HCT116 (cell line): ENCODE data around the gene KLHL22. TPM values are rescaled to one million over a fixed set of nuclear protein-coding genes. Genes with fewer than 3 reads are reported as not detected.
A peak's percentile ranks its signal among the peaks of the same experiment; 100 is the strongest.

Source experiments
- ATAC-seq: fragments of 200-7000 bp; cut with Tn5 transposase; 2 replicates; pipeline ENCODE4 v1.9.1; 2020; ENCODE audit warnings: mild to moderate bottlenecking, moderate library complexity
- BruUV-seq: library from RNA; stranded (reverse); fragments of 400-500 nt; replicated peaks from 2 replicates; lab custom pipeline; 2021; lab: Mats Ljungman, UMichigan
- CTCF ChIA-PET: fragments of 300-600 bp; sonication (Branson Sonifier 250); formaldehyde crosslinking; loops from one replicate; lab custom pipeline; 2021; ENCODE audit warnings: antibody characterized with exemption; lab: Charles Lee
- POLR2A ChIA-PET: fragments of 300-600, 350-600 bp; sonication (Branson Sonifier 250); formaldehyde crosslinking; loops from one replicate; lab custom pipeline; 2021; ENCODE audit warnings: antibody characterized with exemption; lab: Charles Lee
- RAD21 ChIA-PET, 2 experiments: fragments of 300-600 bp; sonication (Branson Sonifier 250); formaldehyde crosslinking; loops; one replicate each; lab custom pipeline; 2023; ENCODE audit warnings: low total read pairs in 2 of 2; ENCODE audit not compliant: uncharacterized antibody in 2 of 2, unreplicated experiment in 2 of 2, low non-redundant PET in 1 of 2; lab: Charles Lee
- DNase-seq: peaks from one replicate; pipeline ENCODE4 v3.0.0-alpha.2; 2010; ENCODE audit warnings: low read depth, low spot score
- H2AFZ ChIP-seq: fragments of 200-600 bp; shearing (Covaris generic), sonication (generic); 2 replicates; pipeline ENCODE4 v1.6.1; 2017; ENCODE audit warnings: low read depth, mixed run types, mixed read lengths, antibody characterized with exemption, low read length; ENCODE audit not compliant: poor library complexity, severe bottlenecking
- H3K27ac ChIP-seq: 2 replicates; pipeline ENCODE4 v1.5.1; 2012; ENCODE audit warnings: low read depth, low read length
- H3K27me3 ChIP-seq: fragments of 200-600 bp; sonication (generic); 2 replicates; pipeline ENCODE4 v1.6.1; 2016; ENCODE audit warnings: mixed run types, low read length, mixed read lengths; ENCODE audit not compliant: insufficient read depth
- H3K36me3 ChIP-seq, 2 experiments: fragments of 200-500 bp in 1 of 2; fragments of 200-600 bp in 1 of 2; sonication (Bioruptor generic) in 1 of 2; sonication (generic) in 1 of 2; 2 replicates each; pipeline versions ENCODE4 v1.5.1 to v1.6.1; 2014 to 2016; ENCODE audit warnings: low read length in 2 of 2, inconsistent platforms in 1 of 2, mixed read lengths in 1 of 2, mixed run types in 1 of 2; ENCODE audit not compliant: insufficient read depth in 2 of 2, control insufficient read depth in 1 of 2
- H3K4me1 ChIP-seq, 2 experiments: fragments of 200-600 bp in 1 of 2; sonication (generic) in 1 of 2; 2 replicates each; pipeline versions ENCODE4 v1.5.1 to v1.6.1; 2012 to 2017; ENCODE audit warnings: low read length in 2 of 2, inconsistent platforms in 1 of 2, mild to moderate bottlenecking in 1 of 2, mixed read lengths in 1 of 2, mixed run types in 1 of 2, moderate library complexity in 1 of 2; ENCODE audit not compliant: insufficient read depth in 2 of 2, control insufficient read depth in 1 of 2
- H3K4me2 ChIP-seq: fragments of 200-600 bp; sonication (generic); 2 replicates; pipeline ENCODE4 v1.6.1; 2017; ENCODE audit warnings: mixed run types, low read length, mixed read lengths
- H3K4me3 ChIP-seq, 2 experiments: fragments of 200-600 bp in 1 of 2; sonication (generic) in 1 of 2; replicated peaks in 1 of 2; 2 replicates each; pipeline ENCODE4 v1.5.1; 2011 to 2016; ENCODE audit warnings: low read length in 2 of 2, control low read depth in 1 of 2, low read depth in 1 of 2, mild to moderate bottlenecking in 1 of 2, mixed read lengths in 1 of 2, mixed run types in 1 of 2
- H3K79me2 ChIP-seq: fragments of 200-600 bp; sonication (generic); 2 replicates; pipeline ENCODE4 v1.6.1; 2017; ENCODE audit warnings: mild to moderate bottlenecking, mixed run types, low read length, moderate library complexity, mixed read lengths; ENCODE audit not compliant: insufficient read depth
- H3K9ac ChIP-seq: fragments of 200-600 bp; sonication (generic); 2 replicates; pipeline ENCODE4 v1.6.1; 2016; ENCODE audit warnings: low read length, mixed read lengths
- H3K9me2 ChIP-seq: fragments of 200-600 bp; sonication (generic), shearing (Covaris generic); 2 replicates; pipeline ENCODE4 v1.6.1; 2017; ENCODE audit warnings: mixed run types, mild to moderate bottlenecking, moderate library complexity; ENCODE audit not compliant: insufficient read depth
- H3K9me3 ChIP-seq, 2 experiments: fragments of 200-500 bp in 1 of 2; fragments of 200-600 bp in 1 of 2; sonication (Bioruptor generic) in 1 of 2; sonication (generic) in 1 of 2; 2 replicates each; pipeline ENCODE4 v1.6.1; 2014 to 2017; ENCODE audit warnings: low read length in 2 of 2, mixed read lengths in 2 of 2, inconsistent platforms in 1 of 2, low read depth in 1 of 2, mild to moderate bottlenecking in 1 of 2, mixed run types in 1 of 2, moderate library complexity in 1 of 2; ENCODE audit not compliant: control insufficient read depth in 1 of 2, insufficient read depth in 1 of 2
- H4K20me1 ChIP-seq: fragments of 200-600 bp; sonication (generic), shearing (Covaris generic); 2 replicates; pipeline ENCODE4 v1.6.1; 2017; ENCODE audit warnings: mixed run types, mild to moderate bottlenecking, moderate library complexity; ENCODE audit not compliant: insufficient read depth
- CBX3 ChIP-seq: IDR thresholded peaks from 2 replicates; pipeline ENCODE4 v1.6.1; 2012; ENCODE audit warnings: low read depth
- CEBPB ChIP-seq: IDR thresholded peaks from 2 replicates; pipeline ENCODE4 v1.6.1; 2012; ENCODE audit warnings: low read depth
- CTCF ChIP-seq, 3 experiments: fragments of 200-600 bp in 1 of 3; sonication (generic) in 1 of 3; IDR thresholded peaks in 2 of 3; conservative IDR thresholded peaks in 1 of 3; 2 replicates each; pipeline ENCODE4 v1.5.1; 2012 to 2017; ENCODE audit warnings: low read depth in 2 of 3, low read length in 2 of 3, antibody characterized with exemption in 1 of 3, borderline replicate concordance in 1 of 3, control low read depth in 1 of 3, mild to moderate bottlenecking in 1 of 3, mixed read lengths in 1 of 3, mixed run types in 1 of 3, moderate library complexity in 1 of 3; ENCODE audit not compliant: insufficient read depth in 1 of 3
- ELF1 ChIP-seq: IDR thresholded peaks from 2 replicates; pipeline ENCODE4 v1.6.1; 2012; ENCODE audit warnings: low read depth, borderline replicate concordance
- FOSL1 ChIP-seq: IDR thresholded peaks from 2 replicates; pipeline ENCODE4 v1.6.1; 2012; ENCODE audit warnings: low read depth
- MAX ChIP-seq: IDR thresholded peaks from 2 replicates; pipeline ENCODE4 v1.6.1; 2012
- POLR2AphosphoS5 ChIP-seq: IDR thresholded peaks from 2 replicates; pipeline ENCODE4 v1.6.1; 2011; ENCODE audit warnings: mild to moderate bottlenecking, low read depth, low read length, moderate library complexity
- SIN3A ChIP-seq: IDR thresholded peaks from 2 replicates; pipeline ENCODE4 v1.6.1; 2012; ENCODE audit warnings: low read depth
- TCF7L2 ChIP-seq: IDR thresholded peaks from 2 replicates; pipeline ENCODE4 v1.7.0; 2011; ENCODE audit warnings: borderline replicate concordance, inconsistent platforms; ENCODE audit not compliant: insufficient read depth, insufficient read length; ENCODE audit errors: extremely low read depth
- ZNF274 ChIP-seq: fragments of 200-500 bp; sonication (Bioruptor generic); IDR thresholded peaks from 2 replicates; pipeline ENCODE4 v1.6.1; 2014; ENCODE audit warnings: mild to moderate bottlenecking, low read depth, low read length, inconsistent platforms
- intact Hi-C: fragments of 100-400 bp; cut with micrococcal nuclease; formaldehyde crosslinking; loops from 2 replicates; pipeline ENCODE4 v1.10.0; 2022
- total RNA-seq: library from RNA; stranded (reverse); gene quantifications from one replicate; pipeline ENCODE4 v1.2.1, GENCODE V29; 2021; ENCODE audit not compliant: unreplicated experiment

KLHL22 gene
- total RNA-seq, 1 experiment from 2014 or later = 16.4 TPM

GRCh38 chr22:20526628-20527355 is 31.2 kb upstream of the KLHL22 start:
- Histone ChIP-seq H2AFZ (no peak overlapping the region), H3K9me2 (no peaks in the 10 kb centered on the region), H3K27ac (peak overlapping the region; percentile 33; the same call in 1 of the 2 replicates), H3K9ac (peak overlapping the region; percentile 26; the same call in 1 of the 2 replicates), H3K27me3 (no peaks in the 10 kb centered on the region), H3K4me1 (peaks cover 44 to 75% of the 10 kb centered on the region in 2 experiments), H3K9me3 (no peaks in the 10 kb centered on the region), H3K79me2 (peaks cover 100% of the 10 kb centered on the region), H3K4me2 (peak overlapping the region; percentile 54), H3K4me3 (no peak overlapping the region)
- no peak for ATAC-seq
- RAD21 ChIA-PET = no interaction called here
- no TSS peak for BruUV-seq
- DNase-seq = no peak
- TF ChIP-seq CTCF (IDR thresholded peaks at IDR 0.05 in 2 of 3, conservative IDR thresholded peaks at IDR 0.05 in 1 of 3; ENCODE audit: borderline replicate concordance in 1 of 3, insufficient read depth in 1 of 3, low read depth in 2 of 3, low read length in 2 of 3) = no peak
- no peak for TF ChIP-seq SIN3A
- no peak for TF ChIP-seq ZNF274
- no peak for TF ChIP-seq TCF7L2
- TF ChIP-seq FOSL1 = no peak
- TF ChIP-seq MAX = no peak
- no peak for TF ChIP-seq CBX3
- no peak for TF ChIP-seq ELF1
- TF ChIP-seq CEBPB = no peak
- no peak for TF ChIP-seq POLR2AphosphoS5
- TF ChIP-seq, all 23 proteins: peak for 0
- POLR2A ChIA-PET = no interaction called here
- peaks cover 2 to 8% of the 10 kb centered on the region in 2 experiments; a peak in 2 of 4 replicates for H3K36me3 ChIP-seq
- intact Hi-C loops = no loop called here
- CTCF ChIA-PET = interaction anchor here (0.9 kb wide), 1 partner anchor 109 kb away, joined by 5 read pairs; no protein-coding TSS in a partner anchor
- no peaks in the 10 kb centered on the region; the same call in 1 of the 2 replicates for H4K20me1 ChIP-seq
